Measurements from ENCODE around the gene GPS1.

Gene GPS1

DNA sequence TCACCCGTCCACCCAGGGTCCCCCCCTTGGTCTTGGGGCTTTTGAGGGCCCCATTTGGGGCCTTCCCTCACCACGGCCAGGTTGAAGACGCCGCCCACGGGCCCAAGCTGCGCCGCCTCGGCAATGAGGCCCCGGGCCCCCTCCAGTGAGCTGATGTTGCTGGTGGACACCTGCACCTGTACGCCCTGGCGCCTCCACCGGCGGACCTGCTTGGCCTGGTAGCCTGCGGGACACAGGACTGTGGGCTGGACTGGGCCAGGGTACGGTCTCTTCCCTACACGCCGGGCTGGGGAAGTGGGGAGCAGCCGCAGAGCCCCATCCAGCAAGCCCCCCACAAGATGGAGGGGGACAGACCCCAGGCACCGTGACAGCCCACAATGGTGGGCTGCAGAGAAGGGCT, 30.8 kb downstream of the GPS1 start:
- Histone ChIP-seq H3K9me3 (ENCODE audit: control insufficient read depth, low read length) (no peaks in the 10 kb centered on the region), H3K4me1 (ENCODE audit: control insufficient read depth, insufficient read depth, low read length, poor library complexity, severe bottlenecking) (no peaks in the 10 kb centered on the region), H3K36me3 (ENCODE audit: control insufficient read depth, insufficient read depth, low read length) (peaks cover 96% of the 10 kb centered on the region), H3K4me3 (ENCODE audit: extremely low read depth, insufficient read depth, low read length, poor library complexity, severe bottlenecking) (no peak overlapping the region), H3K27ac (ENCODE audit: low read depth, low read length, severe bottlenecking) (no peak overlapping the region)
- 96 to 98% methylated on average over 17 to 19 of the region's 19 CpGs for WGBS, 2 experiments (ENCODE audit: insufficient coverage in 2 of 2)

DNA sequence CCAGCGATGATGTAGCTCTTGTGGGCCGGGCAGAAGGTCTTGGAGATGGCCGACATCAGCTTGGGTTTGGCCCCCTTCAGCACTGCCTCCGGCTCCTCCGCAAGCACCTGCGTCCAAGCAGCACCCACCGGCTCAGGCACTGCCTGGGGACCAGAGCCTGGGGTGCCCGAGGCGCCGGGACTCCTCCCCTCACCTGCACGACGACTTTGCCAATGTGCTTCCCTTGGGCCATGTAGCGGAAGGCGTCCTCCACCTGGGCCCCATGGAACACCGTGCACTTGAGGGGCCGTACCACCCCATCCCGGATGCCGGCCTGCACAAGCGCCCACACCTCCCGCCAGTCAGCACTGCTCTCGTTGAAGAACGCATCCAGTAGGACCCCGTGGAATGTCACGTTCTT, 31.3 kb downstream of the GPS1 start:
- H3K4me1 ChIP-seq (ENCODE audit: control insufficient read depth, insufficient read depth, low read length, poor library complexity, severe bottlenecking) = no peaks in the 10 kb centered on the region
- WGBS, 2 experiments (ENCODE audit: insufficient coverage in 2 of 2) = 93 to 98% methylated on average over 23 to 24 of the region's 24 CpGs
- H3K4me3 ChIP-seq (ENCODE audit: extremely low read depth, insufficient read depth, low read length, poor library complexity, severe bottlenecking) = no peak overlapping the region
- H3K36me3 ChIP-seq (ENCODE audit: control insufficient read depth, insufficient read depth, low read length) = peaks cover 96% of the 10 kb centered on the region
- H3K27ac ChIP-seq (ENCODE audit: low read depth, low read length, severe bottlenecking) = no peak overlapping the region
- no peaks in the 10 kb centered on the region for H3K9me3 ChIP-seq (ENCODE audit: control insufficient read depth, low read length)

DNA sequence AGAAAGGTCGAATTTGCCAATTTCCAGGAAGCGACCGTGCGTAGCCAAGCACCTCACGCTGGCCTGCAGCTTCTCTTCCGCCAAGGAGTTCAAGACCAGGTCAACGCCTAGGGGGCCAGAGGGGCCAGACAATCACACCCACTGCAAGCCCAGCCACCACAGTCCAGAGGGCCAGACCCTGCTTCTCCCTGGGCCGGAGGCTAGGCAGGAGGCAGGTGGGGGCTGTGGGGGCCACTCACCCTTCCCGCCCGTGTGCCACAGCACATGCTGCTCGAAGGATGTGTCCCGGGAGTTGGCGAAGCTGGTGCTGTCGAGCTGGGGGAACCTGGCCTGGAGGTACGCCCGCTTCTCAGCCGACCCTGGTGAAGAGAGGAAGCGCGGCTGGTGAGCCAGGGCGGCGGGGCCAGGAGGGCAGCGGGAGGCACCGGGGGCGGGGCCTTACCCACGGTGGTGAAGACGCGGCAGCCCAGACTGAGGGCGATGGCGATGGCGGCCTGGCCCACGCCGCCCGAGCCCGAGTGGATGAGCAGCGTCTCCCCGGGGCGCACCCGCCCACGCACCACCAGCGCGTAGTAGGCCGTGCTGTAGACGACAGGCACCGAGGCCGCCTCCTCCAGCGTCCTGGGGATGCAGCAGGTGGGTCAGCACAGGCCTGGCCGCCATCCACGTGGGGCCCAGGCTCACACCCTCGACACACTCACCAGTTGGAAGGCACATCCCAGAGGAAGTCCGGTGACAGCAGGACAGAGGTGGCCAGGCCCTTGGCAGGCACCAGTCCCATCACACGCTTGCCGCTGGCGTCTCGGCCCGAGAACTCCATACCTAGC, 32.0 kb downstream of the GPS1 start:
- peaks cover 97% of the 10 kb centered on the region for H3K36me3 ChIP-seq (ENCODE audit: control insufficient read depth, insufficient read depth, low read length)
- no peaks in the 10 kb centered on the region for H3K4me1 ChIP-seq (ENCODE audit: control insufficient read depth, insufficient read depth, low read length, poor library complexity, severe bottlenecking)
- 96 to 97% methylated on average over 54 of the region's 55 CpGs for WGBS, 2 experiments (ENCODE audit: insufficient coverage in 2 of 2)

DNA sequence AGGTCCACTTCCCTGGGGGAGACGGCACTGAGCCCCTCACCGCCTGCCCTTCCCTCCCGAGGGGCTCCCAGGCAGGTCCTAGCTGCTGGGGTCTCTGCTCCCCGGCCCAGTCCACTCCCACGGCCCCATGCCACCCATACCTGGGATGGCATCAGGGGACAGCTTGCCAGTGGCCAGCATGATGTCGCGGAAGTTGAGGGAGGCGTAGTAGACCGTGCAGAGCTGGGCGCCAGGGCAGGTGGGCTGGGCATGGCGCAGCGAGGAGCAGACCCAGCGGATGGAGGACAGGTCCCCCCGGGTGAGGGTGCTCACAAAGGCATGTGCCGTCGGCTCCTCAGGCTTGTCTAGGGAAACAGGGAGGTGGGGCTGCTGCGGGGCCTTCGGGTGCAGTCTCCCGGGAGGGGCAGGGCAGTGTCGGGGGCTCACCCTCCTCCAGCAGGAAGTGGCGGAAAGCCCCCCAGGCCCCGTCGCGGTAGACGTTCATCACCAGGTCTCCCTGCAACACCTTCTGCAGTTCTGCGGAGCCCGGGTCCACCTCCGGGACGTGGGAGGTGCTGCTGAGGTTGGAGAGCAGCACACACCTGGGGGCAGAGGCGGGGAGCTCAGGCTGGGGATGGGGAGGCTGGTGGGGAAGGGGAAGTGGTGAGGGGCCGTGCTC, 32.8 kb downstream of the GPS1 start:
- no peaks in the 10 kb centered on the region for H3K4me1 ChIP-seq (ENCODE audit: control insufficient read depth, insufficient read depth, low read length, poor library complexity, severe bottlenecking)
- no peak overlapping the region for H3K27ac ChIP-seq (ENCODE audit: low read depth, low read length, severe bottlenecking)
- 97 to 98% methylated on average over 22 to 26 of the region's 31 CpGs for WGBS, 2 experiments (ENCODE audit: insufficient coverage in 2 of 2)
- no peak overlapping the region for H3K4me3 ChIP-seq (ENCODE audit: extremely low read depth, insufficient read depth, low read length, poor library complexity, severe bottlenecking)
- no peaks in the 10 kb centered on the region for H3K9me3 ChIP-seq (ENCODE audit: control insufficient read depth, low read length)
- H3K36me3 ChIP-seq (ENCODE audit: control insufficient read depth, insufficient read depth, low read length) = peaks cover 99% of the 10 kb centered on the region

More for the DNA sequence above, 32.0 kb downstream of the GPS1 start:
- Histone ChIP-seq H3K9me3 (ENCODE audit: control insufficient read depth, low read length) (no peaks in the 10 kb centered on the region), H3K27ac (ENCODE audit: low read depth, low read length, severe bottlenecking) (no peak overlapping the region), H3K4me3 (ENCODE audit: extremely low read depth, insufficient read depth, low read length, poor library complexity, severe bottlenecking) (no peak overlapping the region)

DNA sequence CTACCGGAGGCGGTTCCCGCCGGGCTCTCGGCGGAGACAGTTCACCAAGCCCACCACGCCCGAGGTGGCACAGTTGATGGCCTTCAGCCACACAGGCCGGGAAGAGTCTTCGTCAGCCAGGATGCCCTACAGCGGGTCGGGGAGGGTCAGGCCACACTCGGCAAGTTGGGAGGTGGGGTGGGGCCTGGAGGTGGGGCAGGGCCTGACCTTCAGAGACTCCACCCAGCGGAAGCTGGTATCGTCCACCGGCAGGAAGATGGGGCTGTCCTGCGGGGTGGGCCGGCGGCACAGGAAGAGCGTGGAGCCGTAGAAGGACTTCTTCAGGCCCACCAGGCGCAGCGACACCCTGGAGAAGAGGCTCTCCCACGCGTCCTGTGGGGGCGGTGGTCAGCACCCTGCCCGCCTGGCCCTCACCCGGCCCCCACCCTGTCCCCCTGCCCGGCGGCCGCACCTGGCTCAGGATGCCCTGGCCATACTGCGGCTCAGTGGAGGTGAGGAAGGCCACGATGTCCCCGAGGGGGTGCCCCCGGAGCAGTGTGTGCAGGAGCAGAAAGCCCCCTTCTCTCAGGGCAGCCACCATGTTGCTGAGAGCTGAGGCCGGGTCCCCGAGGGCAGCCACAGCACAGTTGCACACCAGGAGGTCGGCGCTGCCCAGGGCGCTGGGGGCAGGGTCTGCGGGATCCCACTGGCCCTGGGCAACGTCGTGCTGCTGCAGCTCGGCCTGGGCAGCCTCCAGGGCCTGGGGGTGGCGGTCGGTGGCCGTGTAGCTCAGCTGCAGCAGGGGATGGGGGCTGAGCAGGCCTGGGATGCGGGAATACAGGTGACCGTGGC, 33.5 kb downstream of the GPS1 start:
- Histone ChIP-seq H3K27ac (ENCODE audit: low read depth, low read length, severe bottlenecking) (no peak overlapping the region), H3K9me3 (ENCODE audit: control insufficient read depth, low read length) (no peaks in the 10 kb centered on the region), H3K36me3 (ENCODE audit: control insufficient read depth, insufficient read depth, low read length) (peaks cover 99% of the 10 kb centered on the region), H3K4me1 (ENCODE audit: control insufficient read depth, insufficient read depth, low read length, poor library complexity, severe bottlenecking) (no peaks in the 10 kb centered on the region), H3K4me3 (ENCODE audit: extremely low read depth, insufficient read depth, low read length, poor library complexity, severe bottlenecking) (no peak overlapping the region)
- WGBS, 2 experiments (ENCODE audit: insufficient coverage in 2 of 2) = 94 to 95% methylated on average over 43 to 49 of the region's 49 CpGs

DNA sequence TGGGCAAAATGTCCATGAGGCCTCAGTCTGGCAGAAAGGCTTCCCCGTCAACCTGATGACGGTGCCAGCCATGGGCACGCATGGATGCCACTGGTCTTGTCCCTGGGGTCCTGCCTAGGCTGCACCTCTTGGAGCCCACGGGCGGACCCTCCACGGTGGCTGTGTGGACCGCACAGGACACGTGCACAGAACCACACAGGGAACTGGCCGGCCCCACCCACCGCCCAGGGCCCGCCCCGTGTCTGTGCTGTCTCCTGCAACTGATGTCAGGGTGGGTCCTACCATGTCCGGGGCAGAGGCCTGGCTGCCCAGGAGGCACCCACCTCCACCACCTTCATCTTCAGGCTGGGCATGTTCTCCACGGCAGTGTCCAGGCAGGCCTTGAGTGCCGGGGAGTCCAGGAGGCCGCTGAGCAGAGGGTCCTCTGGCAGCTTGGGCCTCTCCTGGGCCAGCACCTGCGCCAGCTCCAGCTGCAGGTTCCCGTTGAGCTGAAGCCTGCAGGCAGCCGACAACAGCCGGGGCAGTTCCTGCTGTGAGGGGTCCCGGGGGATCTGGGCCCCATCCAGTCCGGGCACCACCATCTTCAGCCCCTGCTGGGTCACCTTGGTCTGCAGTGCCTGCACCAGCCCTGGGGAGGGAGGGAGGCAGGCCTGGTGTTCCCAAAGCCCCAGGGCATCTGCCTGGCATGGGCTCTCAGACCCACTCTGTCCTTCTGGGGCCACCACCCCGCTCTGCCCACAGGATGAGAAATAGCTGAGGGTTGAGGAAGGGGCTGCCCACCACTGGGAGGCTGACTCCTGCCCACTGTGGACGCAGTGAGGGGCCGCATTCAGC, 34.5 kb downstream of the GPS1 start:
- no peaks in the 10 kb centered on the region for H3K9me3 ChIP-seq (ENCODE audit: control insufficient read depth, low read length)
- 96 to 98% methylated on average over 16 to 24 of the region's 25 CpGs for WGBS, 2 experiments (ENCODE audit: insufficient coverage in 2 of 2)
- H3K27ac ChIP-seq (ENCODE audit: low read depth, low read length, severe bottlenecking) = no peak overlapping the region
- no peaks in the 10 kb centered on the region for H3K4me1 ChIP-seq (ENCODE audit: control insufficient read depth, insufficient read depth, low read length, poor library complexity, severe bottlenecking)
- no peak overlapping the region for H3K4me3 ChIP-seq (ENCODE audit: extremely low read depth, insufficient read depth, low read length, poor library complexity, severe bottlenecking)
- peaks cover 99% of the 10 kb centered on the region for H3K36me3 ChIP-seq (ENCODE audit: control insufficient read depth, insufficient read depth, low read length)

DNA sequence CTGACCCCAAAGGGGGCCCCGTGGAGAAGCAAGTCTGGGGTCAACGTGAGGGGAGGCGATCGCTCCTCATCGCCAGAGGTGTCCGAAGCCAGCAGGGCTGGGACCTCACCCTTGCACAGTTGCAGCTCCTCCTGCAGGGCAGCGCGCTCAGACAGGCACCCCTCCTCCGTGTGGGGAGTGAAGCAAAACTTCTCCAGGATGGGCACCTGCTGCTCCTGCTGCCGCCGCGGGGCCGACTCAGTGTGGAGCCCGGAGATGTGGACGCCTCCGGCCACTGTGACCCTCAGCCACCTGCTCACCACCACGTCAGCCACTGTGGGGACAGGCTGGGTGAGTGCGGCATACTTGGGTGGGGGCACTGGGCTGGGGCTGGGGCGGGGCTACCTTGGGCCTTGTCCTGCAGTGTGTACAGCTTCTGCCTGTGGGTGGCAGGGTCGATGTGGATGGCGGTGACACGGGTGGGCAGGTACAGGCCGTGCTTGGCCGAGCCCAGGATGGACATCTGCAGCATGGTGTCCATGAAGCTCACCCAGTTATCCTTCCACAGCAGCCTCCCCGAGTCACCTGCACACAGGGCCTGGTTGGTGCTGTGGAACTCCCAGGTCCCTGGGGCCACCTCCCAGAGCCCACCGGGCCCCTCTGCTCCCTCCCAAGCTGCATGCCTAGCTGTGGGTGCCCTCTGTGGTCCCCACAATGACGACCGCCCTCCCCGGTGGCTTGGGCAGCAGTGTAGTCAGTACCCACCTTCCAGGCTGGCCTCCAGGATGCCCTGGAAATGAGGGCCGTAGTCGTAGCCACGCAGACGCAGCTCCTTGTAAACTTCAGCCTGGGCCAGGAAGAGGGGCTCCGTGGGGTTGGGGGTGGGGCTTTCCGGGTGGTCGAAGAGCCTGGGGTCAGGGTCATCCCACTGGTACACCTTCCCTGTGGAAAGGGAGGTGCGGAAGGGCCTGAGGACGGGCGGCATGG, 35.5 kb downstream of the GPS1 start:
- 95 to 96% methylated on average over 26 to 34 of the region's 39 CpGs for WGBS, 2 experiments (ENCODE audit: insufficient coverage in 2 of 2)
- Histone ChIP-seq H3K4me3 (ENCODE audit: extremely low read depth, insufficient read depth, low read length, poor library complexity, severe bottlenecking) (no peak overlapping the region), H3K27ac (ENCODE audit: low read depth, low read length, severe bottlenecking) (no peak overlapping the region), H3K36me3 (ENCODE audit: control insufficient read depth, insufficient read depth, low read length) (peaks cover 100% of the 10 kb centered on the region), H3K9me3 (ENCODE audit: control insufficient read depth, low read length) (no peaks in the 10 kb centered on the region), H3K4me1 (ENCODE audit: control insufficient read depth, insufficient read depth, low read length, poor library complexity, severe bottlenecking) (no peaks in the 10 kb centered on the region)

DNA sequence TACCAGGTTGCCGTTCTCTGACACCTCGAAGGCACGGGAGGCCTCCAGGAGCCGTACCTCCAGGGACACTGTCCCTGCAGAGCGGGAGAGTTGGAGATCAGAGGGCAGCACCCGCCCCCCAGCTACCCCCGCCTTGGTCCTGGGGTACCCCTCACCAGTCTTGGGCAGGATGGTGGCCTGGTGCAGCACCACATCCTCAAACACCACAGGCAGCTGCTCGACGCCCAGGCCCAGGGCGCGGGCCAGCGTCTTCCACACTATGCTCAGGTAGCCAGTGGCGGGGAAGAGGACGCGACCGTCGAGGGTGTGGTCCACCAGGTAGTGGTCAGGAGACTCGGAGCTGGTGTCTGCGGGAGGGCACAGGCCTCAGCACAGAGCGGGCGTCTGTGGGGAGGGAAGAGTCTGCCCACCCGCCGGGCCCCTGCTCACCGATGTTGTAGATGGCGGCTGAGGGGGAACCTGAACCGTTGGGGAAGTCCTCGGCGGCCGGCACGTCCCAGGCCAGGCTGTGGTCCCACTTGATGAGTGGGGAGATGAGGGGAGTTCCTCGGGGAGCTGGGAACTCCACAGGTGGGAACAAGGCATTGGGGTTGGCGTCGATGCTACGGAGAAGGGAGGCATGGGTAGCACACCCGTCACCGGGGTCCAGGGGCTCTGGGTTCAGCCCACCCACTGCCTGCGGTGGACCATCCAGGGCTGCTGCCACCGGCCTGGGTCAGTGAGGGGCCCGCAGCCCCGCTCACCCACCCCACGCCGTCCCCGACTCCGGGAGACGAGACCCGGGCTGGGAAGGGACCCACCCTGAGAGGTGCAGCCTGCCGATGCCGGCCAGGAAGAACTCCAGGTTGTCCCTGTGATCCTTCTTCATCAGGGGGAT, 36.5 kb downstream of the GPS1 start:
- no peak overlapping the region for H3K27ac ChIP-seq (ENCODE audit: low read depth, low read length, severe bottlenecking)
- H3K4me1 ChIP-seq (ENCODE audit: control insufficient read depth, insufficient read depth, low read length, poor library complexity, severe bottlenecking) = no peaks in the 10 kb centered on the region
- no peak overlapping the region for H3K4me3 ChIP-seq (ENCODE audit: extremely low read depth, insufficient read depth, low read length, poor library complexity, severe bottlenecking)
- H3K9me3 ChIP-seq (ENCODE audit: control insufficient read depth, low read length) = no peaks in the 10 kb centered on the region
- WGBS, 2 experiments (ENCODE audit: insufficient coverage in 2 of 2) = 95 to 98% methylated on average over 34 to 40 of the region's 48 CpGs
- H3K36me3 ChIP-seq (ENCODE audit: control insufficient read depth, insufficient read depth, low read length) = peaks cover 100% of the 10 kb centered on the region
